Astrocyte of the spinal cord (primary cell): Measurements from ENCODE around the gene FALEC.
"Not testable (repeated sequence)": the region's sequence is repeated elsewhere in the genome, so short reads cannot be mapped to it uniquely, and the experiment has no call there.

ENCODE experiments used
- DNase-seq: peaks from one replicate; pipeline ENCODE4 v3.0.0; 2011; ENCODE audit warnings: low read depth, low spot score
- H3K4me3 ChIP-seq: 2 replicates; pipeline ENCODE4 v1.5.1; 2011; ENCODE audit warnings: low read depth, mild to moderate bottlenecking, low read length, moderate library complexity
- CTCF ChIP-seq: IDR thresholded peaks from 2 replicates; pipeline ENCODE4 v1.5.1; 2012; ENCODE audit warnings: low read depth, mild to moderate bottlenecking, low read length, inconsistent platforms
- in situ Hi-C: cut with HindIII; loops from 2 replicates; pipeline ENCODE4 v1.10.0; 2017; ENCODE audit warnings: low sequenced_read_pairs

Gene FALEC

GRCh38 chr1:150576794-150577556 is 61.4 kb downstream of the FALEC start:
- in situ Hi-C loops: no loop called here
- no peak for TF ChIP-seq CTCF
- peak overlapping the region; percentile 83 for H3K4me3 ChIP-seq
- DNase-seq: peak; percentile 42

- peak overlapping the region; percentile 83 for H3K4me3 ChIP-seq
- TF ChIP-seq CTCF: no peak
- in situ Hi-C loops: no loop called here
- peak; percentile 60 for DNase-seq
Measured at GRCh38 chr1:150577557-150578271, 62.2 kb downstream of the FALEC start.

- in situ Hi-C loops: no loop called here
- no peak for TF ChIP-seq CTCF
- peak overlapping the region; percentile 83 for H3K4me3 ChIP-seq
- peak; percentile 92 for DNase-seq
Measured at GRCh38 chr1:150578272-150579109, 62.9 kb downstream of the FALEC start.

GRCh38 chr1:150579110-150579944 is 63.8 kb downstream of the FALEC start, which contains the start of gene MCL1:
Gene MCL1, minus strand, starts transcription at chr1:150579610. Its CDS starts 80 bp downstream, at chr1:150579530.
- no peak for TF ChIP-seq CTCF
- H3K4me3 ChIP-seq: peak within 1 kb of the TSS; percentile 83
- DNase-seq: peak; percentile 98
- in situ Hi-C loops: no loop called here

GRCh38 chr1:150579945-150580642 is 64.5 kb downstream of the FALEC start:
- no peak for TF ChIP-seq CTCF
- in situ Hi-C loops: no loop called here

GRCh38 chr1:150580966-150581365 is 65.4 kb downstream of the FALEC start:
- H3K4me3 ChIP-seq, in situ Hi-C loops, DNase-seq: not testable (repeated sequence)

More at GRCh38 chr1:150579945-150580642, 64.5 kb downstream of the FALEC start:
- peak overlapping the region; percentile 38 for H3K4me3 ChIP-seq
- DNase-seq: no peak

- H3K4me3 ChIP-seq, in situ Hi-C loops, DNase-seq: not testable (repeated sequence)
Measured at GRCh38 chr1:150581437-150581836, 65.9 kb downstream of the FALEC start.

GRCh38 chr1:150581962-150582361 is 66.4 kb downstream of the FALEC start:
- H3K4me3 ChIP-seq, in situ Hi-C loops, DNase-seq: not testable (repeated sequence)
